Astrocyte of the hippocampus (primary cell): Measurements from ENCODE around the gene PARM1.
A peak's percentile ranks its signal among the peaks of the same experiment; 100 is the strongest.
"Not testable (repeated sequence)": the region's sequence is repeated elsewhere in the genome, so short reads cannot be mapped to it uniquely, and the experiment has no call there.

Source experiments
- DNase-seq: peaks from one replicate; pipeline ENCODE4 v3.0.0; 2011; ENCODE audit warnings: low read depth, low spot score

Gene PARM1

DNA sequence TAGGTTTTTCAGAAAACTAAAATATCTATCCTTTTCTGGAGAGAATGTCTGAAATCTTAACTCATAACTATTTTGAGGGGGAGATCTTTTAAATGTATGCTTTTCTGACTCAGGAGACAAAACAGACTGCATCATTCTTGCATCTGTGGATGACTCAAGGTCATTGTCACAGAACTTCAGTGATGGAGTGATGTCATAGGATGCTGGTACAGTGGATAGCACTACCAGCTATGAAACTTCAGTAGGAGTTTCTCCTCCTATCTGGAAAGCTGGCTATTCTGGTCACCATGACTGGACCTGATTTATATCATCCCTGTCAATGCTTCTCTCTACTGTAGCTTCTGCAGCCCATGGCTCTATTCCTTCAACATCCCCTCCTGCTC, 50.3 kb downstream of the PARM1 start:
- no peak for DNase-seq

- DNase-seq = no peak
These were observed 57.5 kb downstream of the PARM1 start for GRCh38 chr4:74990276-74990875.

DNA sequence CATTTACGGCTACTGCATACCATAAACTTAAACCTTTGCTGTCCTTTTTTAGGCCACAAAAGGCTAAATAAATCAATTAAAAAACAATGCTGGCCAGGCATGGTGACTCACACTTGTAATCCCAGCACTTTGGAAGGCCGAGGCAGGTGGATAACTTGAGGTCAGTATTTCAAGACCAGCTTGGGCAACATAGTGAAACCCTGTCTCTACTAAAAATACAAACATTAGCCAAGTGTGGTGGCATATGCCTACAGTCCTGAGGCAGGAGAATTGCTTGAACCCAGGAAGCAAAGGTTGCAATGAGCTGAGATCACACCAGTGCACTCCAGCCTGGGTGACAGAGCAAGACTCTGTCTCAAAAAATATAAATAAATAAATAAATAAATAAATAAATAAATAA, 61.5 kb downstream of the PARM1 start:
- not testable (repeated sequence) for DNase-seq

DNA sequence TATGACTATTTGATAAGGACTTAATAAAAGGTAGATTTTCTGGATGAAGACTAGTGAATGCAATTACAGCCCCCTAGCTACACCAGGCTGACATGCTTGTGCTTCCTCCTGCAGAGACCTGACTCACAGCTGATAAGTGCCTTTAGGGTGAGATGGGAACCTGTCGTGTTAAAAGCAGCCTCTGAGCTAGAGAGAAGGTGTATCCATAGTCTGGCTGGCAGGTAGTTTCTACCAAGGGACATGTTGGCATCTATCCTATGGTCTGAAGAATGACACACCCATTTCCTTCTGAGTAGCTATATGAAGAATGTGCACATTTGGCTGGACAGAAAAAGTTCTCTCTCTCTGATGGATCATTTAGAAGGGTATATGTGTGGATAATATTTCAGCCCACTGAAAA, 64.1 kb downstream of the PARM1 start:
- DNase-seq = no peak

DNA sequence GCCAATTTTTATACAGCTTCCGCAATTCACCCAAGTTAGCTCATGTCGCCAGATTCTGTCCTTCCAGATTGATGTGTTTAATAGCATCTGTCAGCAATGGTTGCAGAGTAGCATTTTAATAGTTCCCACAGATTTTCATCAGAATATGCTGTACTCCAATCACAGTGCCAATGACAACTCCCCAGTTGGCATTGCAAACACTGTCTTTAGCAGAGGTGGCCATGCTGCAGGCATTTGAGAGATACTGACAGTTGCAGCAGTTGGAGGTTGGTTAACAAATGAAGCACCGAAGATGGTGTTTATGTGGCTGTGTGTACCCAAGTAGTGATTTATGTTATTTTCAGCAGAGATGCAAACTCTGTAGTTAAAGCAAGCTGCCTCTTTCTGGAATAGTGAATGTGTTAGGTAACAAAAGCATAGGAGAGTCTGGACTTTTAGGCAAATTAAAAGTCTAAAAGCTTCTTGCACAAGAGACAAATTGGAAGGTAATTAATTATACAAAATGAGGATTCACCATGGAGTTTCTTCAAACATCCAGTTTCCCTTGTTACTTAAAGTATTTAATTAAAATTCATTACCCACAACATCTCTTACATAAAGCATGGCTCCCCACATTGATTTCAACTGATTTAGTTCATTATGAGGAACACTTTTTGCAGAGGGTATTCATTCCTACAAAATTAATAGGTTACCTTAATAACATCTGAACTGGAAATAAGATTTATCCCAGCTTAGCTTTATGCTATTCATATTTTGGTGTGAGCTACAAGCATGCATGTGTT, 65.2 kb downstream of the PARM1 start:
- no peak for DNase-seq

- DNase-seq = no peak
These were observed 66.9 kb downstream of the PARM1 start for GRCh38 chr4:74999714-75000309.

DNA sequence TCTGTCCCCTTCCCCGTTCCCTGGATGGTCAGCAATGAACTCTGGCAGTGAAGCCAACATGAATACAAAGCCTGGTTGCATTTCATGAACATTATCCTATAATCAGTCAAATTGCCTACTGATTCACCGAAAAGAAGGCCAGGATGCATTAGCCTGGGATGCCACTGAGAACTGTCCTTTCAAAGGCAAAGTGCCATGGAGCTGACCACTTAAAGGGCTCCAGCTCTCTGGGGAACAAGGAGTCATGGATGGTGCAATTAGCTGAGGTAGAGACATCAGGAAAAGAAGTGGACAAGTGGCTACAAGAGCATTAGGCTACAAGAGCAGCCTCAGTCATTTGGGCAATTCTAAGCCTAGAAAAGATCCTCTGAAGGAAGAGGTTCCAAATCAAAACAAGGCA, 69.0 kb downstream of the PARM1 start:
- no peak for DNase-seq

GRCh38 chr4:75002381-75002780, 69.5 kb downstream of the PARM1 start:
- no peak for DNase-seq

GRCh38 chr4:75003979-75004378, 71.1 kb downstream of the PARM1 start:
- DNase-seq = no peak

DNA sequence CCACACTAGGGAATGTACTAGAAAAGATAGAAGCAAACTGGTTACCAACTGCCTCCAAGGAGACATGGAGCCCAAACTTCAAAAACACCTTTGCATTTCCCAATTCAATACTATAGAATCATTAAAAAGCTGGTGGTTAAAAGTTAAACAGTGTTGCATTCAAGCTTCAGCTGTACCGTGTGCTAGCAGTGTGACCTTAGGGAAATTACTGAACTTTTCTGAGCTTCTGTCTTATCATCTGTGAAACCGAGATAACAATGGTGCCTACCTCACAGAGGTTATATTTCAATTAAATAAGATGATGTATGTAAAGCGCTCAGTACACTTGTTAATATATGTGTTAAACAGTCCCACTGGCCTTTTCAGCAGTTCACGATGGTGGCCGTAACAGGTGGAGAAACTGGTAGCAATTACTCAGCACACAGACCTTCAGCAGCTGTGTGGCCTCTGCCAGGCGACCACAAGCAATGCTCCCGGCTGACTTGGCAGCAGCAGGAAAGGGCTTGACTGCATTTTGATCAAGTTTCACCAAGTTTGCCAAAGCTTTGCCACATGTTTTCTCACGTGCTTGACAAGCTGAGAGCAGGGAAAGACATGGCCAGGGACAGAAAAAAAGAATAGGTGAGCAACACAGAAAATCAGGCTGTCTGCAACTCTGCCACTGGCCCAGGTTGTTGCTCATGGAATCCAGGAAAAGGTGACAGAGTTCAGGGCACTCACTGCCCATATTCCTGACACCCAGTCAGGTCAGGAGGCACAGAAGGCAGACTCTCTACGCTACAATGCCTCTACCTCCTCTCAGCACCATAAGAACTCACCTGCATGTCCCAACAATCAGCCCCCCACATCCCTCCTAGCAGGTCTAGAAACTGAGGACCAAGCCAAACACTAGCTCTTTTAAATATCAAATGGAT, 72.1 kb downstream of the PARM1 start:
- peak; percentile 9 for DNase-seq

DNA sequence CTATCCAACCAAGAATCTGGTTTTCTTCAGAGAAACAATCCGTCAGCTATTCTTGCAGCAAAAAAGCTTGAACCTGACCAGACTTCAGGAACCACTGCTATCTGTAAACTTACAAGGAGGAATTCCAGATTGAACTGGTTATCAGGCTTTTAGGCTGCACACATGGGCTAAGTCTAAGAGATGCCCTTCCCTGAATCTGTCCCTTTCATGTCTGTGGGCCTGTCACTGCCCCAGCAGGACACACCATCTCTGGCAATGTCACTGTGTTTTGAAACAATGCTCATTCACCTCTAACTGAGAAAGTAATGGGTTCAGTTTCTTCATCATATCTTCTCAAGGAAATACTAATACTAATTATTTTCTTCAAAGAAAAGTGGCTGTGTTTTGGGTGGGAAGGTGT, 72.8 kb downstream of the PARM1 start:
- no peak for DNase-seq

DNA sequence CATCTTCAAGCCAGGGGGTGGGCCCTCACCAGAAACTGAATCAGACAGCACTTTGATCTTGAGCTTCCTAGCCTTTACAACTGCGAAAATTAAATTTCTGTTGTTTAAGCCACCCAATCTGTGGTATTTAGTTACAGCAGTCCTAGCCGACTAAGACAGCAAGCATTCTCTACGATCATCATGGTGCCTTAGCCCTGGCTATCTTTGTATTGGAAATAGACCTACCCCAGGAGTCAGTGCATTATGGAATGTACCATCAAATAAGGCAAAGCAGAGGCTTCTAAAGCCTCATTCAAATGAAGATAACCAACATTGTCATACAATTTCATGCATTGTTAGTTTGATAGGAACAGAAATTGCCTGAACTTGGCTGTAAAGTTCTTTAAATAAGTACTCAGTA, 75.0 kb downstream of the PARM1 start:
- no peak for DNase-seq

DNA sequence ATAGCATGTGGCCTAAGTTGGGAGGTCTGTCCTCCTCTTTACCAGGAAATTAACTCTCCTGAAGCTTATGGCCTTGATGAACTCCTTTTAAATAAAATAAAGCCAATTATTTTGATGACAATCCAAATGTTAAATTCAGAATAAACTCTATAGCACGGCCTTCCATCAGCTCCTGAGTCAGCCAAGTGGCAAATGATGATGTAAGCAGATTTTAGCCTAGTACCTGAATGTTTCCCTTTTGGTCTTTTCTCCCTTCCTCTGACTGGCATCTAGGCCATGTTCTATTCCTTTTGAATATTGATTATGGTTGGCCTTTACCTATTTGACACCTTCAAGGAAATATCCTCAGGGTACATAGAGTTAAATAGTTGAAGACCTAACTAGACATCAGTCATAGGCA, 76.2 kb downstream of the PARM1 start:
- no peak for DNase-seq

- no peak for DNase-seq
These were observed 78.3 kb downstream of the PARM1 start for GRCh38 chr4:75011131-75011795.

DNA sequence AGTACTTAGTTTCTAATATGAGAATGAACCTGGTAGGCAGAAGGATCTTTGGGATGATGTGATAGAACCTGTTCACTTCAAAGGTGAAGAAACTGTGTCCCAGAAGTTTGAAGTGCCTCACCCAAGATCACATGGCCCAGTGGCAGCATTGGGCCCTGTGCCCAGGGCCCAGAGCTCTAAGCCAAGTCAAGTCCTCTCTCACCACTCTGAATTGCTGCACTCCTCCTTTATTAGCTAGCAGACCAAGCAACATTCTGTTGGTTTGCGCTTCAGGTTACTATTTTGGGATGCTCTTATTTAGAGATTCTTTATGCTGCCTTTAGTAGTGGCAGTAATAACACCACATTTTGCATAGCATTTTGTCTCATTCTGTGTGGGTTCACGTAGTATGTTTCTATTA, 82.7 kb downstream of the PARM1 start:
- no peak for DNase-seq

DNA sequence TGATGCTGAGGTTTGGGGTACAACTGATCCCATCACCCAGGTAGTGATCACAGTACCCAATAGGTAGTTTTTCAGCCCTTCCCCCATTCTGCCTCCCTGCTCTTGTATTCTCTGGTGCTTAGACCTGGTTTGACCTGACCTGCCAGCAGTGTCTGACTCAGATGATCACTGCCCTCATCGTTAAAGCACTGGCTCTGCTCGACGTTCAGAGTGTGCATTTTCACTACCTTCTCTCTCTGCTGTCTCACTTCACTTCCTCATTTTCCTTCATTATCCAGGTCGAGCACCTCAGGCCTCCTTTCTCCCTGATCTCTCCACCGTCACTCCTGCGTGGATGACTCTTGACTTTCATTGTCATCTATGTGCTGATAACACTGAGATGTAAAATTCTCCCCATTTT, 83.6 kb downstream of the PARM1 start:
- no peak for DNase-seq

DNA sequence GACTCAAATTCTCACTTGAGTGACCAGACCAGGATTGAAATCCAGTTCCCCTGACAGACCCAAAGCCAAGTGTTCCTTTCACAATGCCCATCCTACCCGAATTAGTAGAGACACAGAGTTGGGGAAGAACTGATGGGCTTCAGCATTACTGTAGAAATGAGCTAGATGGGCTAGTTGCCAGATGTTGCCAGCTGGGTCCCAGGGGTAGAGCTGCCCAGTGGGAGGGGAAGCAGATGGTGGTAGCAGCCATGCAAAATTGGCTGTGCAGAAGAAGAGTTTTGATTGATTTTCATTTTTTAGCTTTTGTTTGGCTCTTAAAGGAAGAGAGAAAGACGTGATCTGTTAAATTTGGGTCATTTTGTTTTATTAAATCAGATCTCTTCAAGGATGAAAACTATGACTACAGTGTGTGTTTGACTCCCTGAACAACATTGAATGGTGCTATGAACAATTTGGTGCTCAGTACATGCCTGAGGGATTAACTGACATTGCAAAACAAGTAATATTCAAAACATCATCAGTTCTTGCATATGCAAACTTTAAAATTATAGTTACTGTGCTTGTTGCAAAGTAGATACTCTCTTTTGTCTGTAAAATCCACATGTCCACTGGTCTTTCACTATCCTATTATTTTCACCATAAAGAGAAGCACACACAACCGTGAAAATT, 86.0 kb downstream of the PARM1 start:
- DNase-seq = no peak

DNA sequence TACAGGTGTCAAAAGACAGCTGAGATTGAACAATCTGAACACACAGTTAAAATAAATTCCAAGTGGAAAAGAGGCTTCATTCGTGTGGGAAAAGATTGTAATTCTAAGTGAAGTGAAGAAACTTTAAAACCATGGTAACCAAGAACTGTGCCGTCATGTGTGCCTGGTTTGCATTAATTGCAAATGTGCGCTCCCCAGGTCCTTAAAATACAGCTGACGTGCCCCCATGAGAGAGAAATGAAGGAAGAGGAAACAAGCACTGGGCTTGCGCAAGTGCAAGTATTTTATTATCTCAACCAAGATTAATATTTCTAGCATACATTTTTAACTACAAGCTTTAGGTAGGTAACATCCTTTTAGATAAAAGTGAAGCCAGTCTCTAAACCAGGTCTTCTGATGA, 92.5 kb downstream of the PARM1 start:
- DNase-seq = no peak

DNA sequence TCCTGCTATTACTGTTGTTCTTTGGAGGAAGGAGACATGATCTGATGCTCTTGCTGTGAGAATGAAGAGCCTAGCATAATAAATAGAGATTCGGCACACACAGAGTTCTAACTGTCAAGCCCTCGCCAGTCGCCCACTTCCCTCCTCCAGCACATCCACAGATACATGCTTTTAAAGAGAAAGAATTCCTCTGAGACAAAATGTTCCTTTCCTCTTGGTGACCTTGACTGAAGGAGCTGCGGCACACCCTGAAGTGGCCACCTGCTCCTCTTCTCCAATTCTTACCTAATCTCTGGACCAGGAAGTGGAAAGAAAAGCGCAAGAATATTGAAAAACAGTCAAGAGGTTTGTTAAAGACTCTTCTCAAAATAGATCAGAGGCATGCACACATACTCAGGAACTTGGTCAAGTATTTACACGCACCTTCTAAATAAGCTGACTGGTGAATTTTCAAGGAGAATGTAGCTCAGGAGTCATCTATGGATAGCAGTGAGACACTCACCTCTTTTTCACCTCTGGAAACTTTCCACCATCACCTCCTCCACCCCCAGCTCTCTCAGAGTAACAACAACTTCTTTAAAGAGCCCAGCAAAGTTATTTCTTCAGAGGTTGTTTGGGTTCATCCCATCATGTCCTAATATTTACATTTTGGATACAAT, 95.4 kb downstream of the PARM1 start:
- no peak for DNase-seq

GRCh38 chr4:75030028-75030427, 97.1 kb downstream of the PARM1 start:
- no peak for DNase-seq
